Measurements from ENCODE around the gene DAAM1.

Gene DAAM1

DNA sequence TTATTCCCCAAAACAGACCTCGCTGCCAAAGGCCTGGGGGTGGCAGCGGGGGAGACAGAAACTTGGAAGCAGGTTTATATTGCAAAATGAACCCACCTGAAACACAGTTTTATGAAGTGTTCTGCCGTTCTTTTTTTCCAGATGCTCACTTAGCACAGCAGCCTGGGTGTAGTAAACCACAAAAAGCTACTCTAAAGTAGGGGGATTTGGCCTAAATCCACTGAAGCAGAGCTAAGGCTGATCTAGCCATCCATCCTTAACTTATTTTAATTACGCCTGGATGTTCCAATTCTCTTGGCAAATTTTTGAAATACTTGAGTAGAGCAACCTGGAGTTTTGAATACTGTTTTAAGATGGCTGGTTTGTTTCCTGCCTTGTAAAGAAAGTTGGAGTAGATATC, 155.5 kb downstream of the DAAM1 start:
- Histone ChIP-seq H2AFZ (ENCODE audit: low read length) (no peak overlapping the region), H3F3A (ENCODE audit: low read depth) (no peaks in the 10 kb centered on the region), H3K4me1 (ENCODE audit: insufficient read depth, low read length, poor library complexity, severe bottlenecking) (no peaks in the 10 kb centered on the region), H3K9me2 (replicated peaks; ENCODE audit: low read depth, low read length) (no peaks in the 10 kb centered on the region), H3K9me3 (ENCODE audit: insufficient read depth, low read depth, low read length) (no peaks in the 10 kb centered on the region), H3K9ac (ENCODE audit: low read depth, low read length, poor library complexity, severe bottlenecking) (no peak overlapping the region), H3K79me2 (ENCODE audit: insufficient read depth, low read length) (no peaks in the 10 kb centered on the region), H3K4me2 (ENCODE audit: low read depth, low read length, poor library complexity, severe bottlenecking) (no peak overlapping the region), H3K27me3 (ENCODE audit: insufficient read depth, low read length, poor library complexity, severe bottlenecking) (no peaks in the 10 kb centered on the region), H4K20me1 (ENCODE audit: insufficient read depth, low read length, poor library complexity, severe bottlenecking) (no peaks in the 10 kb centered on the region), H3K4me3 (ENCODE audit: low read length, poor library complexity, severe bottlenecking) (no peak overlapping the region), H3K36me3 (ENCODE audit: insufficient read depth, low read length) (no peaks in the 10 kb centered on the region)
- TF ChIP-seq, protein P1, sequence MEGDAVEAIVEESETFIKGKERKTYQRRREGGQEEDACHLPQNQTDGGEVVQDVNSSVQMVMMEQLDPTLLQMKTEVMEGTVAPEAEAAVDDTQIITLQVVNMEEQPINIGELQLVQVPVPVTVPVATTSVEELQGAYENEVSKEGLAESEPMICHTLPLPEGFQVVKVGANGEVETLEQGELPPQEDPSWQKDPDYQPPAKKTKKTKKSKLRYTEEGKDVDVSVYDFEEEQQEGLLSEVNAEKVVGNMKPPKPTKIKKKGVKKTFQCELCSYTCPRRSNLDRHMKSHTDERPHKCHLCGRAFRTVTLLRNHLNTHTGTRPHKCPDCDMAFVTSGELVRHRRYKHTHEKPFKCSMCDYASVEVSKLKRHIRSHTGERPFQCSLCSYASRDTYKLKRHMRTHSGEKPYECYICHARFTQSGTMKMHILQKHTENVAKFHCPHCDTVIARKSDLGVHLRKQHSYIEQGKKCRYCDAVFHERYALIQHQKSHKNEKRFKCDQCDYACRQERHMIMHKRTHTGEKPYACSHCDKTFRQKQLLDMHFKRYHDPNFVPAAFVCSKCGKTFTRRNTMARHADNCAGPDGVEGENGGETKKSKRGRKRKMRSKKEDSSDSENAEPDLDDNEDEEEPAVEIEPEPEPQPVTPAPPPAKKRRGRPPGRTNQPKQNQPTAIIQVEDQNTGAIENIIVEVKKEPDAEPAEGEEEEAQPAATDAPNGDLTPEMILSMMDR (conservative IDR thresholded peaks at IDR 0.05; ENCODE audit: low read length): no peak
- no peak for TF ChIP-seq EZH2phosphoT487 (IDR thresholded peaks at IDR 0.05; ENCODE audit: borderline replicate concordance)

GRCh38 chr14:59344691-59345455, 156.4 kb downstream of the DAAM1 start:
- H3F3A ChIP-seq (ENCODE audit: low read depth): no peaks in the 10 kb centered on the region
- TF ChIP-seq, protein P1 (conservative IDR thresholded peaks at IDR 0.05; ENCODE audit: low read length): no peak
- no peak for TF ChIP-seq EZH2phosphoT487 (IDR thresholded peaks at IDR 0.05; ENCODE audit: borderline replicate concordance)
- no peaks in the 10 kb centered on the region for H4K20me1 ChIP-seq (ENCODE audit: insufficient read depth, low read length, poor library complexity, severe bottlenecking)
- no peak overlapping the region for H3K4me3 ChIP-seq (ENCODE audit: low read length, poor library complexity, severe bottlenecking)
- no peaks in the 10 kb centered on the region for H3K36me3 ChIP-seq (ENCODE audit: insufficient read depth, low read length)
- no peak overlapping the region for H3K4me2 ChIP-seq (ENCODE audit: low read depth, low read length, poor library complexity, severe bottlenecking)
- H3K9ac ChIP-seq (ENCODE audit: low read depth, low read length, poor library complexity, severe bottlenecking): no peak overlapping the region
- H3K27me3 ChIP-seq (ENCODE audit: insufficient read depth, low read length, poor library complexity, severe bottlenecking): no peaks in the 10 kb centered on the region
- H3K9me3 ChIP-seq (ENCODE audit: insufficient read depth, low read depth, low read length): no peaks in the 10 kb centered on the region
- no peaks in the 10 kb centered on the region for H3K9me2 ChIP-seq (replicated peaks; ENCODE audit: low read depth, low read length)
- H2AFZ ChIP-seq (ENCODE audit: low read length): no peak overlapping the region
- H3K79me2 ChIP-seq (ENCODE audit: insufficient read depth, low read length): no peaks in the 10 kb centered on the region
- no peaks in the 10 kb centered on the region for H3K4me1 ChIP-seq (ENCODE audit: insufficient read depth, low read length, poor library complexity, severe bottlenecking)

GRCh38 chr14:59346329-59346728, 157.9 kb downstream of the DAAM1 start:
- H3K79me2 ChIP-seq (ENCODE audit: insufficient read depth, low read length): no peaks in the 10 kb centered on the region
- H3K36me3 ChIP-seq (ENCODE audit: insufficient read depth, low read length): 0 out of 2 replicates have a peak, but pooled peaks cover 4% of the 10 kb centered on the region
- no peak overlapping the region for H2AFZ ChIP-seq (ENCODE audit: low read length)
- H3K4me3 ChIP-seq (ENCODE audit: low read length, poor library complexity, severe bottlenecking): no peak overlapping the region
- no peak overlapping the region for H3K9ac ChIP-seq (ENCODE audit: low read depth, low read length, poor library complexity, severe bottlenecking)
- no peaks in the 10 kb centered on the region for H3K9me2 ChIP-seq (replicated peaks; ENCODE audit: low read depth, low read length)
- H3K4me2 ChIP-seq (ENCODE audit: low read depth, low read length, poor library complexity, severe bottlenecking): no peak overlapping the region
- H3K9me3 ChIP-seq (ENCODE audit: insufficient read depth, low read depth, low read length): no peaks in the 10 kb centered on the region
- TF ChIP-seq EZH2phosphoT487 (IDR thresholded peaks at IDR 0.05; ENCODE audit: borderline replicate concordance): no peak
- TF ChIP-seq, protein P1 (conservative IDR thresholded peaks at IDR 0.05; ENCODE audit: low read length): no peak
- no peaks in the 10 kb centered on the region for H3K27me3 ChIP-seq (ENCODE audit: insufficient read depth, low read length, poor library complexity, severe bottlenecking)
- H3F3A ChIP-seq (ENCODE audit: low read depth): no peaks in the 10 kb centered on the region
- H3K4me1 ChIP-seq (ENCODE audit: insufficient read depth, low read length, poor library complexity, severe bottlenecking): no peaks in the 10 kb centered on the region
- no peaks in the 10 kb centered on the region for H4K20me1 ChIP-seq (ENCODE audit: insufficient read depth, low read length, poor library complexity, severe bottlenecking)
